ENCODE measurements around the gene PRKCD. TPM values are rescaled to one million over a fixed set of nuclear protein-coding genes. Genes with fewer than 3 reads are reported as not detected.

Gene PRKCD
- polyA plus RNA-seq, 3 donors from 2014 or later = 14.7 to 36.8 (median 26.1) TPM

DNA sequence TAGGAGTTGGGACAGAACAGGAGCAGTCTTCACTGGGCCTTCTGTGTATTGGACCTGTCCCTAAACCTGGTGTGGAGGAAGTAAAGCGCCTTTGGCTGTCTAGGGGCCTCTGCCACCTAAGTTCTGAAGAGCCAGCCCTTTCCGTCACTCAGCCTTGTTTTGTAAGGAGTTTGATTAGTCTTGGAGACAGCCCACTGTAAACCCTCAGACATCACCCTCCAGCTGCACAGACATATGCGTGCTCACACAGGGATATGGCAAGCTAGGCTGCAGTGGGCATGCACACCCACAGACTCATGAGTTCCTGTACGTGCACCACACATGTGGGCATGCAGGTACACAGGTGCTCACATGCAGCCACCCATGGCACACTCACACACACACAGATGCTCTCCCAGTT lies 5.2 kb downstream of the PRKCD start:
- peaks cover 3 to 15% (median 11%) of the 10 kb centered on the region in 3 donors for H3K27me3 Mint-ChIP-seq (ENCODE audit: low read depth in 3 of 3)
- no peaks in the 10 kb centered on the region for H3K36me3 Mint-ChIP-seq
- H3K27ac Mint-ChIP-seq = peak overlapping the region in 3 of 6 donors; percentile 20 to 48 (median 25)
- peak overlapping the region in 2 of 5 donors; percentile 21 to 33 for H3K4me3 Mint-ChIP-seq
- H3K9me3 Mint-ChIP-seq = no peaks in the 10 kb centered on the region
- no peak for DNase-seq
- peaks cover 79 to 89% of the 10 kb centered on the region in 2 donors for H3K4me1 Mint-ChIP-seq

DNA sequence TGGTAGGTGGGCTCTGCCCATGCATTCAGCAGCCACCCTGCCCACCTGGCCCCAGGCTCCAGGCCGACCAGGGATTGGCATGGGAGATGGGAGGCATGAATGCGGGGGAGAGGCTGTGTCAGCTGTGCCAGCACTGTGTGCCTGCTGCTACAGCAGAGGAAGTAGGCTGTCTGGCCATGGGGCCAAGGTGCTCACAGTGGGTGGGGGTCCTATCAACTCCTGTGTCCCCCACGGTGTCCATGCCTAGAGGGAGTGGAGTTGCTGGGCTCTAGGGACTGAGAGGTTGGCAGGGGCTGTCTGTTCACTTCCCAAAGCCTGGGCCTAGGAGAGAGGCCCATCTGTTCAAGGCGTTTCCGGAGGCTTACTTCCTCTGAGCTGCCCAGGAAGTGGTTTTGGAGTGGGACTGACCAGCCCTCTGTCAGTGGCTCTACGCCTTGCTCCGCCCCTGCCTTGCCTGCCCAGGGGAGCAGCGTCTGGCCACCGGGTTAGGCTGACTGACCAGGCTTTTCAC lies 5.8 kb downstream of the PRKCD start:
- peak overlapping the region in 3 of 5 donors; percentile 21 to 34 (median 33) for H3K4me3 Mint-ChIP-seq
- H3K4me1 Mint-ChIP-seq = peaks cover 81 to 96% of the 10 kb centered on the region in 2 donors
- H3K9me3 Mint-ChIP-seq = no peaks in the 10 kb centered on the region
- no peak for DNase-seq
- peak overlapping the region in 1 of 6 donors; percentile 48 for H3K27ac Mint-ChIP-seq
- peaks cover 3 to 12% (median 9%) of the 10 kb centered on the region in 3 donors for H3K27me3 Mint-ChIP-seq (ENCODE audit: low read depth in 3 of 3)
- no peaks in the 10 kb centered on the region for H3K36me3 Mint-ChIP-seq

DNA sequence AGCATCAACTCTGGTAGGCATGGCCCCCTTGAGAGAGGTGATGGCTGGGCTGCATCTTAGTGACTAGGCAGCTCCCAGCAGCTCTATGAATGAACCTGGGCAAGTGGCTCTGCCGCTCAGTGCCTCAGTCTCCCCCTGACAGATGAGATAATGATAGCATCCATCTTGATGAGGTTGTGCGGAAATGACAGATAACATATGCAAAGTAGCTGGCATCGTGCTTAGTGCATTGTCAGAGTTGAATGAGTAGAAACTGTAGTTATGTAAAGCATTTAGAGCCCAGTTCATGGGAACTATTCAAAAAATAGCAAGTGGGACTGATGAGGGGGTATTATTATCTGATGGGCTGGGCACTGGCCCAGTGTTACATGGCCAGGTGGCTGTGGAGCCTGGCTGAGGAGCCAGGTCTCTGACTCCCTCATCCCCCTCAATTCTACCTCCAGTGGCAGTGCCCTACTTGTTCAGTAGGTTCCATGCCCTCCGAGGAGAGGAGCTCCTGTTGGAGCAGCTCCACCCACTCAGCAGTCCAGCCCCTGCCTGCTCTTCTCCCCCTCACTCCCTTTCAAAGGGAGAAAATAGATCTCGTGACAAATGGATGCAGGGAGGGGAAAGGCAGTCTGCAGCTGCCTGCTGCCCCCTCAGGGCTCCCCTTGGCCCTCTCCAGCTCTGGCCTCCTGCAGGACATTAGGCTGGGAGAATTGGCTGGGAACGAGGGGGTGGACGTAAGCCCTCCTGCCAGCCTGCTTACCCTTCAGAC lies 6.6 kb downstream of the PRKCD start:
- H3K9me3 Mint-ChIP-seq = no peaks in the 10 kb centered on the region
- H3K27me3 Mint-ChIP-seq (ENCODE audit: low read depth in 3 of 3) = peaks cover 3 to 8% (median 5%) of the 10 kb centered on the region in 3 donors
- no peaks in the 10 kb centered on the region for H3K36me3 Mint-ChIP-seq
- peak overlapping the region in 3 of 5 donors; percentile 30 to 50 (median 44) for H3K4me3 Mint-ChIP-seq
- peak overlapping the region in 4 of 6 donors; percentile 26 to 73 (median 42) for H3K27ac Mint-ChIP-seq
- no peak for DNase-seq
- H3K4me1 Mint-ChIP-seq = peaks cover 83 to 90% of the 10 kb centered on the region in 2 donors

DNA sequence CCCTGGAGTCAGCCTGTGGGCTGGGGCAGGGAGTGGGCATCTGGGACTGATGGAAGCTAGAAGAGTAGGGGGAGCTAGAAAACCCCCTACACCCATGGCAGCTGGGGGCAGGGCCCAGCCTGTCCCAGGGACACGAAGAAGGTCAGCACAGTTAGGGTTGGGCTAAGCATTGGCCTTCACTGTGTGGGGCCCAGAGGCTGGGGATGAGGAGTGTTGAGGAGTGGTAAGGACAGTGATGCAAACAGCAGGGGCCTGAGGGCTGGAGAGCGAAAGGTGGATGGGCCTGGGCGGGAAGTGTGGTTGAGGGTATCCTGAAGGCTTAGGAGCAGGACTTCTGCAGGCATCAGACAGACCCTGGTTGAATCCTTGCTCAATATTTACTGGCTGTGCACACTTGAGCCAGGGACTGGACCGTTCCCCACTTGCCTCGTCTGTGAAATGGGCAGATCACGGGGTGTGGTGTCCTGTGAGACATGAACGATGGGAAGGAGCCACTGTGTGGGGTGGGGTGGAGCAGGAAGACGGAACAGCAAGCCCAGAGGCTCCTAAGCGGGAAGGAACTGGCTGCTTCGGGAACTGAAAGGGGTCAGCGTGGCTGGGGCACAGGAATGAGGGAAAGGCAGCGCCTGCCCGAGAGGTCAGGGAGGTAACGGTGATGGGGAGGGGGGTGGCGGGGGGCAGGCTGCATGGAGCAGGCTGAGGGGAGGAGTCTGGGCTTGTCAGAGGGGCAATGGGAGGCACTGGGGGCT lies 7.3 kb downstream of the PRKCD start:
- Mint-ChIP-seq H3K27ac (peak overlapping the region; percentile 9 to 73 (median 50)), H3K27me3 (ENCODE audit: low read depth in 3 of 3) (peaks cover 0 to 3% (median 1%) of the 10 kb centered on the region in 3 donors), H3K36me3 (no peaks in the 10 kb centered on the region), H3K4me1 (peaks cover 77 to 83% of the 10 kb centered on the region in 2 donors), H3K9me3 (no peaks in the 10 kb centered on the region), H3K4me3 (peak overlapping the region in 3 of 5 donors; percentile 24 to 53 (median 44))
- no peak for DNase-seq

DNA sequence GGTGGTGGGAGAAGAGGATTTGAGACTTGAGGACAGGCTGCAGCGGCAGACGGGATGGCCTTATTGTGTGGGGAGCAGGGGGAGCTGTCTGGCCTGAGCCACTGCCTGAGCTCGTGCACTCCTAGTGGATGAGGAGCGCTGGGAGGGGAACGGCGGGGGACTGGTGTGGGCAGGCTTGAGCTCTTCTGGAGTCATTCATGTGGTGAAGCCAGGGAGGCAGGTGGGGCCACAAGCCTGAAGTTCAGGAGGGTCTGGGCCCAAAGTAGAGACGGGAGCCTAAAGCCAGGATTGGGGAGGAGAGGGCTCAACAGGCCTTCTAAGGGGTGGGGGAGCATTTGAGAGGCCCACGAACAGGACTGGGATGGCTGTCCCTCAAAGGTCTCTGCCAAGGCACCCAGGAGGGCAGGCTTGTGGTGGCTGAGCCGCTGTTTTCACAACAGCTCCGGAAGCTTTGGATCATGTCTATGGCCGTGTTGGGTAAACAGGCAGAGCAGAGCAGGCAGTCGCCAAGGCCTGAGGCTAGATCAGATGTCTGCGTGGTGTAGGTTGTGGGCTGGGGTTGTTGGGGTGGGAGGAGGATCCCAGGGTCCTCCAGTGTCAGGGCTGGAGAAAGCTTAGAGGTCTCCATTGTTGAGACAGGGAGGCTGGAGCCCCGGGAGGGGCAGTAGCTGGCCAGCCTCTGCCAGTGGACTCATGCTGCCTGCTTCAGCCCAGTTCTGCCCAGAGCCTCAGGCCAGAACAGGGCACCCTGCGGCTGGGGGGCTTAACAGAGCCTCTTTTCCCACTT lies 8.2 kb downstream of the PRKCD start:
- Mint-ChIP-seq H3K27ac (peak overlapping the region; percentile 25 to 74 (median 64)), H3K27me3 (ENCODE audit: low read depth in 3 of 3) (peaks cover 0 to 1% (median 1%) of the 10 kb centered on the region in 3 donors), H3K4me1 (peaks cover 71 to 81% of the 10 kb centered on the region in 2 donors), H3K36me3 (no peaks in the 10 kb centered on the region), H3K4me3 (peak overlapping the region in 4 of 5 donors; percentile 10 to 65 (median 30)), H3K9me3 (no peaks in the 10 kb centered on the region)
- no peak for DNase-seq

DNA sequence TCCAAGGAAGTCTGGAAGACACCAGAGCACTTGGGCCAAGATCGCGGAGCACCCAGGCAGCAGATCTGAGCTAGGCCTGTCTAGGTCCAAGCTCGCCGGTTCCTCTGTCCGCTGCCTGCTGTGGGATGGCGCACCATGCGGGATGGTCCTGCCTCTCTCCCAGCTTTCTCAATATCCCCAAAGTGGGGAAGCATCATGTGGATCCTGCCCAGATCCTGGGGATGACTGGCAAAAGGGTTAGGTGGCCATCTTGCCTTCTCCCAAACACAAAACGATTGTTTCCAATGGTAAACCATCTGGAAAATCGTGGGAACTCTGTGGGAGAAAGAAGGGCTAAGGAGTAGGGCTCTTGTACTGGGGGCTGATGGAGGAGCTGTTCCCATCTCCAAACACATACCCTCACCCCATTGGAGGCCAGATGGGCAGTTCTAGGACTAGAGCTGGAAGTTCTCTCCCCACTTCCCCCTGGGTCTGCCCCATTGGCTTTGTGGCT lies 8.9 kb downstream of the PRKCD start:
- Mint-ChIP-seq H3K4me3 (peak overlapping the region in 3 of 5 donors; percentile 47 to 62 (median 52)), H3K9me3 (no peaks in the 10 kb centered on the region)
- peak in 1 of 3 donors; percentile 20 for DNase-seq

DNA sequence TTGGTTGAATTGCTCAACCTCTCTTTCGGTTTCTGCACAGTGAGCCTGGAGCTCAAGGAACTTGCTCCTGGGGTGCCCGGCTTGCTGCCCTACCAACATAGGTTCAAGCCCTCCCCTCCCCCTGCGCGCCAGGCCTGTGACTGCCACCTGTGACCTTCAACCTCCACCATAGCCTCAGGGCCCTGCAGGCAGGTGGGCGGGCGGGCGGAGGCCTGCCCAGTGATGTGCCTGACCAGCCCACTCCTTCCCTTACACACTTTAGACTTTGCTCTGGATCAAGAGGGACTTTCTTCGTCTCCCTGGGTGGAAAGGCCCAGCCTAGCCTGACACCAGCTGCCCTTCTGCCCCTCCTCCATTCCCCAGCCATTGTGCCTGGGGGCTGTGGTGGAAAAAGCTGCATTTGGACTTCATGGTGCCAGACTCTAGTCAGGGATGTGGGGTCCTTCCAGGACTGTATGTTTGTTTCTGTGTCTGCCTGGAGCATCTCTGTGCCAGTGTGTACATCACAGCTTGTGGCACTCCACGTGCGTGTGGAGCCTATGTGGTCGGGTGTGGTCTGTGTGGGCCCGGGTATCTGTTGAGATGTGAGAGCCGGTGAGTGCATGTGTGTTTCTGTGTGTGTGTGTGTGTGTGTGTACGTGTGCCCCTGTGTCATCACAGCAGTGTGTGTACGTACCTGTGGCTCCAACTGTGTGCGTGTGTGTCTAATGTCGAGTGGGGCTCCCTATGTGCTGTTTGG lies 9.5 kb downstream of the PRKCD start:
- peaks cover 0 to 3% (median 1%) of the 10 kb centered on the region in 3 donors for H3K27me3 Mint-ChIP-seq (ENCODE audit: low read depth in 3 of 3)
- H3K4me1 Mint-ChIP-seq = peaks cover 71 to 74% of the 10 kb centered on the region in 2 donors
- H3K4me3 Mint-ChIP-seq = peak overlapping the region in 4 of 5 donors; percentile 47 to 69 (median 57)
- peak in 1 of 3 donors; percentile 25 for DNase-seq
- H3K27ac Mint-ChIP-seq = peak overlapping the region; percentile 15 to 78 (median 51)
- no peaks in the 10 kb centered on the region for H3K9me3 Mint-ChIP-seq
- H3K36me3 Mint-ChIP-seq = no peaks in the 10 kb centered on the region

More for the DNA sequence above, 8.9 kb downstream of the PRKCD start:
- H3K27ac Mint-ChIP-seq = no peak overlapping the region
- peaks cover 72 to 79% of the 10 kb centered on the region in 2 donors for H3K4me1 Mint-ChIP-seq
- H3K27me3 Mint-ChIP-seq (ENCODE audit: low read depth in 3 of 3) = peaks cover 0 to 1% (median 1%) of the 10 kb centered on the region in 3 donors
- H3K36me3 Mint-ChIP-seq = no peaks in the 10 kb centered on the region

DNA sequence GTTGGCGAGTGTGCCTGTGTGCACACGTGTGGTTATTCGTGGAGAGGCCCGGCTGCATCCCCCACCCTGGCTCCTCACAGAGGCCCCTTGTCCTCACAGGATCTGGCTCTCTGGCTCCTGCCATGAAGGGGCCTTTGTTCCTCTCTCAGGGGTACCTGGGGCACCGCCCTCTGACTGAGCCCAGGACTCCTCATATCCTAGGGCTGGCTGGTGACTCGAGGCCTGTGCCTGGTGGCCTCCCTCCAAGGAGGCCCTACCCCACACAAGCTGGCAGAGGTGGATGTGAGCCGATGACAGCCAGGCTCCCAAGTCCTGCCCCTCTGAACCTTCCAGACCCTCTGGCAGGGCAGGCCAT lies 10.0 kb downstream of the PRKCD start:
- no peaks in the 10 kb centered on the region for H3K36me3 Mint-ChIP-seq
- peaks cover 0 to 3% (median 1%) of the 10 kb centered on the region in 3 donors for H3K27me3 Mint-ChIP-seq (ENCODE audit: low read depth in 3 of 3)
- H3K4me1 Mint-ChIP-seq = peaks cover 68 to 70% of the 10 kb centered on the region in 2 donors
- no peak for DNase-seq
- no peaks in the 10 kb centered on the region for H3K9me3 Mint-ChIP-seq
- H3K4me3 Mint-ChIP-seq = peak overlapping the region in 3 of 5 donors; percentile 52 to 69 (median 62)
- peak overlapping the region in 3 of 6 donors; percentile 15 to 53 (median 49) for H3K27ac Mint-ChIP-seq

DNA sequence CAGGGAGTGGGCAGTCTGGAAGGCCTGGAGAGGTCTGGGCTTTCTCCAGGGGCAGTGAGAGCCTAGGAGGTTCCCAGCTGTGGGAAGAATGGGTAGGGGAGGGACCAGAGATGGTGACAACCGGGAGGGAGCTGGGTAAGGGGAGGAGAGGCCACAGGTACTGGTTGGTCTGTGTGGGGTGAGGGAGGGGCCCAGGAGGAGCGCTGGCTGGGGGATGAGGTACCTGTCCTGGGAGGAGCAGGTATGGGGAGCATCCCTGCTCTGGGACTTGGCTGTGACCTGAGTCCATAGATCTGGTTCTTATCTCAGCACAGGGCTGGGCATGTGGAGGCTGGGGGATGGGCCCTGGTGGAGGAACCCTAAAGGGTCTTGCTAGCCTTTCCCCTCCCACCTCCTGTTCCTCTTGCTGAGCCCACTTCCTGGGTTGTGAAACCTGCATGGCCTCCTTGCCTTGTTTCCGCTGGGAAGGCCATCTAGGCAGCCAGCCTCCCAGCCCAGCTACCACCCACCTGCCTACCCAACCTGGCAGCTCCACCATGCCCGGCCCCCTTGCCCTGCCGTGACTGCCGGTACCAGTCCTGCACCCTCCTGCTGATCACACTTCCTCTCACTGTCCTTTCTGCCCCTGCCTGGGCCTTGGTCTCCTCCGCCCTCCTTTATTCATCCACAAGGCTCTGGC lies 11.0 kb downstream of the PRKCD start:
- peaks cover 59 to 61% of the 10 kb centered on the region in 2 donors for H3K4me1 Mint-ChIP-seq

DNA sequence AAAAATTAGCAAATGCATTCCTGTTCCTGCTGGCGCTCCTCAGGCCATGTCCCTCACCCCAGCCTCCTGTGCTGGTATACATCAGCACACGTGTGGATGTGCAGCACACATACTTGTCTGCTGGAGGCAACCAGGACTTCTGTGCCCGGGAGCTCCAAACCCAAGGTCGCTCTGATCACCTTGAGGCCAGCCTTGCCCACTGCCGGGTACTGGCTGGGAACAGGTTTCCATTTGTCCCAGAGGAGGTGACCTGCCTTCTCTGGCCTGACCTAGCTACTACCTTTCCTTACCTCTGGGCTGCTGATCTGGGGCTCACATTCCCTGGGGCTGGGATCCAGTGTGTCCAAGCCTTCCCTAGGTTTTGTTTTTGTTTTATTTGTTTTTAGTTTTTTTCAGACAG lies 12.1 kb downstream of the PRKCD start:
- peaks cover 0 to 3% (median 1%) of the 10 kb centered on the region in 3 donors for H3K27me3 Mint-ChIP-seq (ENCODE audit: low read depth in 3 of 3)
- no peaks in the 10 kb centered on the region for H3K9me3 Mint-ChIP-seq
- no peak overlapping the region for H3K4me3 Mint-ChIP-seq
- H3K36me3 Mint-ChIP-seq = peaks cover 0 to 3% (median 0%) of the 10 kb centered on the region in 3 donors
- peaks cover 49 to 50% of the 10 kb centered on the region in 2 donors for H3K4me1 Mint-ChIP-seq
- DNase-seq = no peak
- peak overlapping the region in 1 of 6 donors; percentile 19 for H3K27ac Mint-ChIP-seq

More for the DNA sequence above, 11.0 kb downstream of the PRKCD start:
- Mint-ChIP-seq H3K9me3 (no peaks in the 10 kb centered on the region), H3K36me3 (no peaks in the 10 kb centered on the region), H3K27me3 (ENCODE audit: low read depth in 3 of 3) (peaks cover 0 to 3% (median 1%) of the 10 kb centered on the region in 3 donors), H3K4me3 (peak overlapping the region in 1 of 5 donors; percentile 10), H3K27ac (peak overlapping the region in 3 of 6 donors; percentile 4 to 68 (median 24))
- DNase-seq = no peak

DNA sequence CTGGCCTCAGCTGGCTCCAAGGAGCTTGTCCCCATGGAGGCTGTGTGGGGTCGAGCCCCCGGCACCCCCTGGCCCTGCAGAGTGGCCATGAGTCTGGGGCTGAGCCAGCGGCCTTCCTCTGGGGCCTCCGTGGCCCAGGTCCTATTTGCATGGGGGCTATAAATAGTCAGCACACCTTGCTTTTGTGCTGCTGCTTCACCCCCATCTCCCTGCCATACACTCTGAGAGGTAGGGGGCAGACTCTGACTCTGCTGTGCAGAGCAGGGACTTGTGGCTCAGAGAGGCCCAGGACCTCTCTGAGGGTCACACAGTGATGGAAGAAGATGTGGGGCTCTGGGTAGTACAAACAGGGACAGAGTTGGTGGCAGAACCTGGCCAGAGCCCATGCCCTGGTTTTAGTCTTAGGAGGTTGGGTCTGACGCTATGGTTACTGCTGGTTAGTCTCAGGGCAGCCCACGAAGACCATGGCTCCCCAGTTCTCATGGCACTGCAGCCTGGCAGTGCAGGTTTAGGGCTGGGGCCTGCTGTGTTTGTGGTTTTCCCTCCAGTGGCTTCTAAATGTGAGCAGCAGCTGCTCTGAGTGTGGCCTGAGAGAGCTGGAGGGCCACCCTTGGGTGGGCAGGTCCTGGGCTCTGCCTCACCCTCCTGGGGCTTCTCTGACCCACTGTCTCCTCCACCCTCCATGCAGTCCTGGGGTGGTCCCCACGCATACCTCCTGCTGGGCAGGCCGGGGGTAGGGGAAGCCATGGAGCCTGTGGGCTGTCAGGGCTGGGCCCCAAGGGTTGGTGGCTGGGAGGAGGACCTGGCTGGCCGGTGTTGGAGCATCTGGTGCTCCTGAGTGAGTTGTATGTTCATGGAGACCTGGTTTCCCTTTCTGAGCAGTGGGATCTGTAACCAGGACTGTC lies 13.6 kb downstream of the PRKCD start:
- no peak for DNase-seq
- peaks cover 34 to 35% of the 10 kb centered on the region in 2 donors for H3K4me1 Mint-ChIP-seq
- H3K27me3 Mint-ChIP-seq (ENCODE audit: low read depth in 3 of 3) = peaks cover 0 to 4% (median 3%) of the 10 kb centered on the region in 3 donors
- H3K27ac Mint-ChIP-seq = no peak overlapping the region
- H3K4me3 Mint-ChIP-seq = no peak overlapping the region
- no peaks in the 10 kb centered on the region for H3K9me3 Mint-ChIP-seq
- peaks cover 0 to 11% (median 6%) of the 10 kb centered on the region in 3 donors for H3K36me3 Mint-ChIP-seq
